IMR-90 (cell line): ENCODE data around the gene RRAGC. TPM values are rescaled to one million over a fixed set of nuclear protein-coding genes. Genes with fewer than 3 reads are reported as not detected.

ENCODE experiments used
- ATAC-seq: fragments of 200-7000 bp; cut with Tn5 transposase; 2 replicates; pipeline ENCODE4 v1.9.1; 2020; ENCODE audit warnings: low read depth, mild to moderate bottlenecking, moderate library complexity
- BruUV-seq: library from RNA; stranded (reverse); fragments of 400-500 nt; replicated peaks from 2 replicates; lab custom pipeline; 2021; lab: Mats Ljungman, UMichigan
- CTCF ChIA-PET: fragments of 300-600 bp; formaldehyde crosslinking; extraction: SDS; loops from one replicate; lab custom pipeline; 2021; ENCODE audit warnings: antibody characterized with exemption; lab: Yijun Ruan, JAX
- POLR2A ChIA-PET: fragments of 300-600 bp; sonication (Branson Sonifier 250); formaldehyde crosslinking; loops from one replicate; lab custom pipeline; 2022; ENCODE audit warnings: antibody characterized with exemption; ENCODE audit not compliant: unreplicated experiment; lab: Charles Lee
- DNase-seq: peaks from one replicate; pipeline ENCODE4 v3.0.0; 2013
- H2AFZ ChIP-seq: replicated peaks from 2 replicates; pipeline ENCODE3; 2013; ENCODE audit warnings: low read length, mild to moderate bottlenecking; ENCODE audit not compliant: poor library complexity
- H2AK5ac ChIP-seq: 2 replicates; pipeline ENCODE4 v1.6.1; 2013; ENCODE audit warnings: low read depth, low read length, inconsistent platforms
- H2AK9ac ChIP-seq: replicated peaks from 2 replicates; pipeline ENCODE3; 2013; ENCODE audit warnings: mild to moderate bottlenecking, low read depth, low read length, moderate library complexity; ENCODE audit not compliant: poor library complexity
- H2BK120ac ChIP-seq: 2 replicates; pipeline ENCODE4 v1.6.1; 2013; ENCODE audit warnings: low read depth, low read length, inconsistent platforms
- H2BK15ac ChIP-seq: 3 replicates; pipeline ENCODE4 v1.6.1; 2013; ENCODE audit warnings: low read depth, low read length, inconsistent platforms
- H2BK20ac ChIP-seq: 2 replicates; pipeline ENCODE4 v1.6.1; 2013; ENCODE audit warnings: low read depth, mild to moderate bottlenecking, inconsistent platforms, low read length, moderate library complexity
- H2BK5ac ChIP-seq: 2 replicates; pipeline ENCODE4 v1.6.1; 2013; ENCODE audit warnings: mild to moderate bottlenecking, low read depth, low read length, inconsistent platforms; ENCODE audit not compliant: poor library complexity, severe bottlenecking
- H3K14ac ChIP-seq: replicated peaks from 2 replicates; pipeline ENCODE4 v1.6.1; 2013; ENCODE audit warnings: low read depth, low read length, inconsistent platforms
- H3K18ac ChIP-seq: 2 replicates; pipeline ENCODE4 v1.6.1; 2013; ENCODE audit warnings: low read depth, low read length, control low read depth
- H3K23ac ChIP-seq: 2 replicates; pipeline ENCODE4 v1.6.1; 2013; ENCODE audit warnings: low read depth, low read length, inconsistent platforms
- H3K27ac ChIP-seq: 2 replicates; pipeline ENCODE4 v1.5.1; 2013; ENCODE audit warnings: mild to moderate bottlenecking, control low read depth, low read length; ENCODE audit not compliant: insufficient read depth
- H3K27me3 ChIP-seq: 2 replicates; pipeline ENCODE4 v1.6.1; 2013; ENCODE audit warnings: low read length; ENCODE audit not compliant: control insufficient read depth, insufficient read depth
- H3K36me3 ChIP-seq: 2 replicates; pipeline ENCODE4 v1.6.1; 2013; ENCODE audit warnings: low read length, mixed read lengths; ENCODE audit not compliant: control insufficient read depth, insufficient read depth
- H3K4ac ChIP-seq: 2 replicates; pipeline ENCODE4 v1.6.1; 2013; ENCODE audit warnings: low read depth, low read length, inconsistent platforms
- H3K4me1 ChIP-seq: 2 replicates; pipeline ENCODE4 v1.6.1; 2013; ENCODE audit warnings: low read length, mixed read lengths; ENCODE audit not compliant: control insufficient read depth, insufficient read depth
- H3K4me2 ChIP-seq: 2 replicates; pipeline ENCODE4 v1.6.1; 2013; ENCODE audit warnings: low read depth, mild to moderate bottlenecking, control low read depth, low read length, moderate library complexity
- H3K4me3 ChIP-seq: 2 replicates; pipeline ENCODE4 v1.5.1; 2013; ENCODE audit warnings: low read depth, mild to moderate bottlenecking, control low read depth, low read length, moderate library complexity; ENCODE audit not compliant: insufficient read depth
- H3K56ac ChIP-seq: 2 replicates; pipeline ENCODE4 v1.6.1; 2013; ENCODE audit warnings: low read length, inconsistent platforms; ENCODE audit not compliant: insufficient read depth; ENCODE audit errors: extremely low read depth
- H3K79me1 ChIP-seq, 2 experiments: 2 replicates each; pipeline ENCODE4 v1.6.1; 2013; ENCODE audit warnings: low read length in 2 of 2, inconsistent platforms in 1 of 2, low read depth in 1 of 2
- H3K9ac ChIP-seq: 2 replicates; pipeline ENCODE4 v1.6.1; 2013; ENCODE audit warnings: low read depth, low read length, control low read depth
- H3K9me1 ChIP-seq: 2 replicates; pipeline ENCODE4 v1.6.1; 2013; ENCODE audit warnings: low read length, inconsistent platforms; ENCODE audit not compliant: insufficient read depth
- H3K9me3 ChIP-seq: 2 replicates; pipeline ENCODE4 v1.6.1; 2013; ENCODE audit warnings: low read length; ENCODE audit not compliant: control insufficient read depth, insufficient read depth
- H4K20me1 ChIP-seq: 2 replicates; pipeline ENCODE4 v1.6.1; 2013; ENCODE audit warnings: low read length, inconsistent platforms; ENCODE audit not compliant: insufficient read depth
- H4K5ac ChIP-seq: 2 replicates; pipeline ENCODE4 v1.6.1; 2013; ENCODE audit warnings: mild to moderate bottlenecking, low read depth, low read length, control low read depth
- H4K8ac ChIP-seq, 2 experiments: 2 replicates each; pipeline ENCODE4 v1.6.1; 2013; ENCODE audit warnings: low read depth in 2 of 2, low read length in 2 of 2, control low read depth in 1 of 2, inconsistent platforms in 1 of 2
- H4K91ac ChIP-seq: 2 replicates; pipeline ENCODE4 v1.6.1; 2013; ENCODE audit warnings: low read depth, low read length, inconsistent platforms; ENCODE audit not compliant: insufficient read depth
- BHLHE40 ChIP-seq: fragments of 150-350 bp; IDR thresholded peaks from 2 replicates; pipeline ENCODE4 v1.6.1; 2016; ENCODE audit warnings: mild to moderate bottlenecking, low read depth, low read length
- CEBPB ChIP-seq: IDR thresholded peaks from 2 replicates; pipeline ENCODE4 v1.6.1; 2012; ENCODE audit warnings: low read depth, low read length, improper control_type of control experiment
- CTCF ChIP-seq: conservative IDR thresholded peaks from 2 replicates; pipeline ENCODE4 v1.5.1; 2012; ENCODE audit warnings: mild to moderate bottlenecking, low read depth, low read length, improper control_type of control experiment
- FOS ChIP-seq: fragments of 150-350 bp; IDR thresholded peaks from 2 replicates; pipeline ENCODE4 v1.6.1; 2016; ENCODE audit warnings: low read depth, low read length
- MAFK ChIP-seq: IDR thresholded peaks from 2 replicates; pipeline ENCODE4 v1.6.1; 2012; ENCODE audit warnings: low read depth, low read length, improper control_type of control experiment
- MXI1 ChIP-seq: IDR thresholded peaks from 2 replicates; pipeline ENCODE4 v1.6.1; 2012; ENCODE audit warnings: low read depth, mild to moderate bottlenecking, low read length, moderate library complexity, borderline replicate concordance
- RCOR1 ChIP-seq: IDR thresholded peaks from 2 replicates; pipeline ENCODE4 v1.6.1; 2012; ENCODE audit warnings: mild to moderate bottlenecking, low read length, improper control_type of control experiment; ENCODE audit not compliant: insufficient replicate concordance
- RFX5 ChIP-seq: IDR thresholded peaks from 2 replicates; pipeline ENCODE4 v1.8.0; 2012; ENCODE audit warnings: low read depth, mild to moderate bottlenecking, low read length, moderate library complexity
- SMC3 ChIP-seq: fragments of 150-350 bp; IDR thresholded peaks from 2 replicates; pipeline ENCODE4 v1.6.1; 2016; ENCODE audit warnings: low read depth, mild to moderate bottlenecking, antibody characterized with exemption, low read length, moderate library complexity
- USF2 ChIP-seq: fragments of 150-350 bp; IDR thresholded peaks from 2 replicates; pipeline ENCODE4 v1.6.1; 2017; ENCODE audit warnings: mild to moderate bottlenecking, antibody characterized with exemption, low read length, low read depth
- WGBS, 2 experiments: methylation state at CpG; one replicate each; pipeline versions ENCODE4 v1.1.5 to v1.1.7; 2013; ENCODE audit warnings: missing lambda C conversion rate in 2 of 2; ENCODE audit not compliant: insufficient read length in 1 of 2; ENCODE audit errors: extremely low coverage in 2 of 2; 5-methylcytosine and 5-hydroxymethylcytosine counted together
- dilution Hi-C: fragments of 300-500 bp; cut with HindIII; formaldehyde crosslinking; loops from one replicate; pipeline ENCODE4 v1.14.3; 2018; ENCODE audit warnings: low sequenced_read_pairs; ENCODE audit not compliant: unreplicated experiment
- in situ Hi-C: fragments of 300-500 bp; cut with MboI; formaldehyde crosslinking; loops from 3 replicates; pipeline ENCODE4 v1.14.3; 2019; ENCODE audit warnings: low sequenced_read_pairs, inconsistent platforms, mixed read lengths
- intact Hi-C: fragments of 100-400 bp; cut with micrococcal nuclease; formaldehyde crosslinking; loops from 2 replicates; pipeline ENCODE4 v1.10.0; 2022
- polyA plus RNA-seq, 3 experiments: library from polyadenylated mRNA; depleted of rRNA; stranded (reverse); fragments of >200 nt; gene quantifications; 2 replicates each; pipeline ENCODE4 v1.2.3, GENCODE V29; 2012; ENCODE audit warnings: low replicate concordance in 1 of 3
- total RNA-seq: library from RNA; depleted of rRNA; stranded (reverse); fragments of >200 nt; gene quantifications from 2 replicates; pipeline ENCODE4 v1.2.3, GENCODE V29; 2012

Gene RRAGC
- total and polyA plus RNA-seq, 2 of the 4 experiments (the other 2 are of a cell fraction), result 7.2 to 12.2 TPM

- no peak for TF ChIP-seq USF2
Measured at GRCh38 chr1:38817267-38818174, 42.1 kb downstream of the RRAGC start (continued).

- Histone ChIP-seq H3K27me3 (peaks cover 68% of the 10 kb centered on the region), H2AK5ac (no peak overlapping the region), H2BK15ac (no peak overlapping the region), H4K5ac (no peak overlapping the region), H3K4me1 (no peaks in the 10 kb centered on the region; the same call in 1 of the 2 replicates), H4K91ac (no peak overlapping the region), H3K36me3 (no peaks in the 10 kb centered on the region), H3K4ac (no peak overlapping the region), H2BK5ac (no peak overlapping the region), H3K14ac (no peak overlapping the region), H3K4me2 (no peak overlapping the region; the same call in 1 of the 2 replicates), H2AFZ (peak overlapping the region; percentile 19), H3K18ac (no peak overlapping the region), H3K9me3 (peaks cover 9% of the 10 kb centered on the region; the same call in 1 of the 2 replicates), H3K9ac (no peak overlapping the region), H3K27ac (no peak overlapping the region), H4K8ac (no peak overlapping the region), H3K23ac (no peak overlapping the region), H3K56ac (no peak overlapping the region), H2AK9ac (no peak overlapping the region), H2BK120ac (no peak overlapping the region), H3K9me1 (no peaks in the 10 kb centered on the region), H4K20me1 (no peaks in the 10 kb centered on the region), H2BK20ac (no peak overlapping the region), H3K4me3 (no peak overlapping the region), H3K79me1 (no peaks in the 10 kb centered on the region)
- no peak for DNase-seq
- no peak for ATAC-seq
- TF ChIP-seq USF2 (no peak), CTCF (no peak), MXI1 (no peak), FOS (no peak), MAFK (no peak), RFX5 (no peak), RCOR1 (no peak), CEBPB (no peak), BHLHE40 (no peak), SMC3 (no peak)
- intact Hi-C loops, result no loop called here
- ChIA-PET POLR2A (no interaction called here), CTCF (no interaction called here)
- no TSS peak for BruUV-seq
- 11% methylated on average over 8 of the region's 36 CpGs; no CpG with 5 or more reads in 1 of the 2 experiments for WGBS, 2 experiments
- in situ Hi-C loops, result loop anchor here (25.0 kb wide), 1 partner anchor 1204 kb away; no protein-coding TSS in a partner anchor
- dilution Hi-C loops, result no loop called here
Measured at GRCh38 chr1:38815903-38816627, 43.5 kb downstream of the RRAGC start.
